ENCODE results near the gene TRIP13.

- TF ChIP-seq SNAI2 (CRISPR knock-in tag; IDR thresholded peaks at IDR 0.05): no peak
- no peak for TF ChIP-seq TCF4 (CRISPR knock-in tag; IDR thresholded peaks at IDR 0.05; ENCODE audit: borderline replicate concordance)
- TF ChIP-seq GLIS3 (CRISPR knock-in tag; IDR thresholded peaks at IDR 0.05): no peak
- TF ChIP-seq CSDC2 (CRISPR knock-in tag; IDR thresholded peaks at IDR 0.05): no peak
- TF ChIP-seq ISL1 (CRISPR knock-in tag; IDR thresholded peaks at IDR 0.05): no peak
- TF ChIP-seq PATZ1 (CRISPR knock-in tag; IDR thresholded peaks at IDR 0.05; ENCODE audit: borderline replicate concordance): no peak
- no peak for TF ChIP-seq ZFP3 (CRISPR knock-in tag; IDR thresholded peaks at IDR 0.05)
- TF ChIP-seq OSR1 (CRISPR knock-in tag; IDR thresholded peaks at IDR 0.05): no peak
- no peak for TF ChIP-seq PPARA (CRISPR knock-in tag; IDR thresholded peaks at IDR 0.05; ENCODE audit: borderline replicate concordance)
- no peak for TF ChIP-seq ZC3H10 (CRISPR knock-in tag; IDR thresholded peaks at IDR 0.05)
- no peak for TF ChIP-seq ARNTL (CRISPR knock-in tag; IDR thresholded peaks at IDR 0.05; ENCODE audit: borderline replicate concordance, low read depth)
- TF ChIP-seq CSRNP3 (CRISPR knock-in tag; IDR thresholded peaks at IDR 0.05): no peak
- TF ChIP-seq ZFP30 (CRISPR knock-in tag; IDR thresholded peaks at IDR 0.05): no peak
- TF ChIP-seq CREB5 (CRISPR knock-in tag; IDR thresholded peaks at IDR 0.05; ENCODE audit: low read depth): no peak
Measured at GRCh38 chr5:919356-920000, 26.8 kb downstream of the TRIP13 start.
